ENCODE results near the gene KIF5C. TPM values are rescaled to one million over a fixed set of nuclear protein-coding genes. Genes with fewer than 3 reads are reported as not detected.
A peak's percentile ranks its signal among the peaks of the same experiment; 100 is the strongest.

The KIF5C gene
- total RNA-seq, 1 experiment from 2014 or later = 0.21 TPM

DNA sequence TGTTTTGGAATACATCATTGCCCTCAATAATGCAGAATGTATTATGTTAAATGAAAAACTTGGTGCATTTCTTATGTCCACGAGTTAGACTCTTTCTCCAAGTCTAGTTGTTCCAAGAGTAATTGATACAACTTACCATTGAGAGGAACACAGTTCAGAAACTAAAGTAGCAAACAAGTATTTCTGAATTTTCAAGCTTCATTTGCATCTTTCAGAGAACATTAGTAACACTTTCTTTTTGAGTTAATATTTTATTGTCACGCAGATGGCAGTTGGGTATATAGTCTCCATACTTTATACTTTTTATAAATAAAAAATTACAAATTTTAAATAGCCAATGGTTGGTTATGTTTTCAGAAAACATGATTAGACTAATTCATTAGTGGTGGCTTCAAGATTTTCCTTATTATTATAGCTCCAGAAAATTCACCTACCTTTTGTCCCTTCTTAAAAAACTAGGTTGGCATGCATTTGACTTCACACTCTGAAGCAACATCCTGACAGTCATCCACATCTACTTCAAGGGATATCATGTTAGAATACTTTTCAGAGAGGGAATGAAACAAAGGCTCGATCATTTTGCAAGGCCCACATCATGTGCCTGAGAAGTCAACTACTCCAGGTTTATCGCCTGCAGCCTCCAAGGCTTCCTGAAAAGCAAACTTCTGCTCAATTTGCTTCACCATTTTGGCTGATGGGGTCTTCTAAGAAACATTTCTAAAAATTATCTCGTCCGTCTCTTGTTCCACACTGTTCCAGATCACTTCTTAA, 193.4 kb downstream of the KIF5C start:
- Mint-ChIP-seq H3K9me3 (ENCODE audit: unreplicated experiment) (no peaks in the 10 kb centered on the region), H3K4me1 (ENCODE audit: insufficient read depth, unreplicated experiment) (peaks cover 13% of the 10 kb centered on the region), H3K4me3 (ENCODE audit: unreplicated experiment) (no peak overlapping the region), H3K27me3 (ENCODE audit: insufficient read depth, unreplicated experiment) (no peaks in the 10 kb centered on the region), H3K36me3 (ENCODE audit: insufficient read depth, unreplicated experiment) (no peaks in the 10 kb centered on the region), H3K27ac (ENCODE audit: low read depth, unreplicated experiment) (no peak overlapping the region)
- intact Hi-C loops (cut with micrococcal nuclease) = no loop called here
- no peak for DNase-seq (ENCODE audit: unreplicated experiment)
- no TSS peak for BruUV-seq (replicated peaks)
- CTCF ChIA-PET = no interaction called here
- POLR2A ChIA-PET = no interaction called here
- TF ChIP-seq, protein P1, sequence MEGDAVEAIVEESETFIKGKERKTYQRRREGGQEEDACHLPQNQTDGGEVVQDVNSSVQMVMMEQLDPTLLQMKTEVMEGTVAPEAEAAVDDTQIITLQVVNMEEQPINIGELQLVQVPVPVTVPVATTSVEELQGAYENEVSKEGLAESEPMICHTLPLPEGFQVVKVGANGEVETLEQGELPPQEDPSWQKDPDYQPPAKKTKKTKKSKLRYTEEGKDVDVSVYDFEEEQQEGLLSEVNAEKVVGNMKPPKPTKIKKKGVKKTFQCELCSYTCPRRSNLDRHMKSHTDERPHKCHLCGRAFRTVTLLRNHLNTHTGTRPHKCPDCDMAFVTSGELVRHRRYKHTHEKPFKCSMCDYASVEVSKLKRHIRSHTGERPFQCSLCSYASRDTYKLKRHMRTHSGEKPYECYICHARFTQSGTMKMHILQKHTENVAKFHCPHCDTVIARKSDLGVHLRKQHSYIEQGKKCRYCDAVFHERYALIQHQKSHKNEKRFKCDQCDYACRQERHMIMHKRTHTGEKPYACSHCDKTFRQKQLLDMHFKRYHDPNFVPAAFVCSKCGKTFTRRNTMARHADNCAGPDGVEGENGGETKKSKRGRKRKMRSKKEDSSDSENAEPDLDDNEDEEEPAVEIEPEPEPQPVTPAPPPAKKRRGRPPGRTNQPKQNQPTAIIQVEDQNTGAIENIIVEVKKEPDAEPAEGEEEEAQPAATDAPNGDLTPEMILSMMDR (IDR thresholded peaks at IDR 0.05; ENCODE audit: unreplicated experiment) = no peak

DNA sequence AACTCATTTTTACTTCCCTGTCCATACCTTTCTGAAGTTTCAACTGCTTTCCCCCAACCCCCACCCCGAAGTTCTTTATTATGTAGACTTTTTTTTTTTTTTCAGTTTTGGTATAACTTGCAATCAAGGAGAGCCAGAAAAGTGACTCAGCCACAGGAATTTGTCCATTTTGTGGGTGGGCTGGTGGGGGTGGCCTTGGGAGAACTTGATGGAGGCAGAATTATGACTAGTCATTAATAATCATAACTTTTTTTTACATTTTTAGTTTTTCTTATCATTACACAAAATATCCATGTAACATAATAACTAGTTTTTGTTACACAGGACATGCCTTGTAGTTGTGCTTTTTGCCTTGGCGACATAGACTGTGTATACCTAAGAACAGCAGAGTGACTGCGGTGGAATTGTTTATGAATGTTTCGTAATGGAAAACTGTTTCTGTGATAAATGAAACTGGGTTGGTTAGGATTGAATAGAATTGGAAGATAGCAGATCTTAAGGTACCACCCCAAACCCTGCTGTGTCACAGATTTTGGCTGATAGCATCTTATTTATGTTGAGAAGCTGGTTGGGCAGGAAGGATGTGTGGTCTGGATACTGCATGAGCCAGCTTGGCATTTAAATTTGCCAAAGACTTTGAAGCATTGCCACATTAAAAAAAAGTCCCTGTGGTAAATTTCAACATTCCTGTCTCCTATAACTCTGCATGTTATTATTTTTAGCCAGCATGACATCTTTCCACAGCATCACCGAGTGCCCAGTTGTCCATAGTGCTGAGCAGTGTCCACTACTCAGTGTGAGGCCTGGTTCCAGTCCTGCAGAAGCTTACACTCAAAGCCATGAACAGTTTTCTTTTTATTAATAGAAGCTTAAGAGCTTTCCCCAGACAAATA, 194.2 kb downstream of the KIF5C start:
- CTCF ChIA-PET = interaction anchor here (0.6 to 0.7 kb wide), 2 partner anchors 261 to 407 kb away, joined by 3 read pairs; no protein-coding TSS in a partner anchor
- H3K27ac Mint-ChIP-seq (ENCODE audit: low read depth, unreplicated experiment) = no peak overlapping the region
- intact Hi-C loops (cut with micrococcal nuclease) = no loop called here
- peaks cover 13% of the 10 kb centered on the region for H3K4me1 Mint-ChIP-seq (ENCODE audit: insufficient read depth, unreplicated experiment)
- BruUV-seq (replicated peaks) = no TSS peak
- peak; percentile 59 for DNase-seq (ENCODE audit: unreplicated experiment)
- no peaks in the 10 kb centered on the region for H3K36me3 Mint-ChIP-seq (ENCODE audit: insufficient read depth, unreplicated experiment)
- H3K9me3 Mint-ChIP-seq (ENCODE audit: unreplicated experiment) = no peaks in the 10 kb centered on the region
- no peaks in the 10 kb centered on the region for H3K27me3 Mint-ChIP-seq (ENCODE audit: insufficient read depth, unreplicated experiment)
- TF ChIP-seq, protein P1 (IDR thresholded peaks at IDR 0.05; ENCODE audit: unreplicated experiment) = no peak
- POLR2A ChIA-PET = no interaction called here
- no peak overlapping the region for H3K4me3 Mint-ChIP-seq (ENCODE audit: unreplicated experiment)

DNA sequence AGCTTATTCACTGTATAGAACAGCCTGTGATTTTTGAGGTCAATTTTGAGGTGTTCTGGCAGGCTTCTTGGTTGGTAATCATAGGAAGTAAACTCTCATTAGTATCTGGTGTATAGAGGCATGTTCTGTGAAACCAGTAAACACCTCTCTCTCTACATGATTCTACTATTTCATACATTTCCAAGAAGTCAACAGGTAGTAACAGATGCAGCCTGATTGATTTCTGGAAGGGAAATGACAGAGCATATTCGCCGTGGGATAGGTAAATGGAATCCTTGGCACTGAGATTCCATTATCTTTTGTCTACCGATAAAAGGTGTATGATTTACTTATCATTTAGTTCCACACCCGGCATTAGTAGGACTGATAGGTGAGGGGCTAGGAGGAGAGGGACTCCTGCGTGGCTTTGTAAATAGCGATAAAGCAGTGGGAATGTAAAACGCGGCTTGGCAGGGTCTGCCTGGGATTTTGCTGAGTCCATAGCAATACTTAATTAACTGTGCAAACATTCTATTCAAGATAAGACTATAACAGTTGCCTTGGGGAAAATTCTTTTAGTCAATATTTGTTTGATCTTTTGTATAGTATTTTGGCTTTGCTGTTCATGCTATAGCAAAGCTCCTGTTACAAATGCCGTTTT, 195.8 kb downstream of the KIF5C start:
- DNase-seq (ENCODE audit: unreplicated experiment) = no peak

More for the DNA sequence above, 195.8 kb downstream of the KIF5C start:
- no peaks in the 10 kb centered on the region for H3K27me3 Mint-ChIP-seq (ENCODE audit: insufficient read depth, unreplicated experiment)
- H3K27ac Mint-ChIP-seq (ENCODE audit: low read depth, unreplicated experiment) = no peak overlapping the region
- ChIA-PET CTCF (no interaction called here), POLR2A (no interaction called here)
- H3K4me3 Mint-ChIP-seq (ENCODE audit: unreplicated experiment) = no peak overlapping the region
- no peaks in the 10 kb centered on the region for H3K9me3 Mint-ChIP-seq (ENCODE audit: unreplicated experiment)
- intact Hi-C loops (cut with micrococcal nuclease) = no loop called here
- H3K36me3 Mint-ChIP-seq (ENCODE audit: insufficient read depth, unreplicated experiment) = no peaks in the 10 kb centered on the region
- no TSS peak for BruUV-seq (replicated peaks)
- TF ChIP-seq, protein P1 (IDR thresholded peaks at IDR 0.05; ENCODE audit: unreplicated experiment) = no peak
- peaks cover 13% of the 10 kb centered on the region for H3K4me1 Mint-ChIP-seq (ENCODE audit: insufficient read depth, unreplicated experiment)

All from MCF 10A (cell line).